Adrenal gland (tissue), 12 donors: Measurements from ENCODE around the gene KLF6. TPM values are rescaled to one million over a fixed set of nuclear protein-coding genes. Genes with fewer than 3 reads are reported as not detected.

ENCODE experiments used
- DNase-seq, 7 donors: peaks; one replicate each; pipeline ENCODE4 v3.0.0-alpha.2; 2019 to 2020
- H3K27ac ChIP-seq, 5 donors: fragments of 200-600 bp; sonication (generic) in 4 of 5; 1 replicate in 3 of 5; 2 replicates in 2 of 5; pipeline versions ENCODE4 v1.5.1 to v1.8.0; 2016 to 2020; ENCODE audit warnings: mild to moderate bottlenecking in 1 of 5
- H3K27me3 ChIP-seq: fragments of 200-600 bp; 2 replicates; pipeline ENCODE4 v1.8.0; 2021
- H3K36me3 ChIP-seq, 2 donors: fragments of 200-600 bp; replicated peaks in 1 of 2; 1 replicate in 1 of 2; 2 replicates in 1 of 2; pipeline versions ENCODE4 v1.5.1 to v1.8.0; 2018 to 2022
- H3K4me1 ChIP-seq, 2 donors: fragments of 200-600 bp; replicated peaks in 1 of 2; 1 replicate in 1 of 2; 2 replicates in 1 of 2; pipeline versions ENCODE4 v1.5.1 to v1.8.0; 2018 to 2021
- H3K4me3 ChIP-seq, 4 donors: fragments of 200-600 bp; sonication (generic) in 3 of 4; one replicate each; pipeline ENCODE4 v1.5.1; 2016 to 2018
- H3K9me3 ChIP-seq, 3 donors: fragments of 200-600 bp; sonication (generic) in 1 of 3; replicated peaks in 1 of 3; 1 replicate in 2 of 3; 2 replicates in 1 of 3; pipeline versions ENCODE4 v1.5.1 to v1.8.0; 2016 to 2021
- CTCF ChIP-seq, 6 experiments: fragments of 450-650 bp in 4 of 6; fragments of 200-600 bp in 2 of 6; sonication (generic) in 1 of 6; IDR thresholded peaks; 1 replicate in 5 of 6; 2 replicates in 1 of 6; pipeline versions ENCODE4 v1.5.1 to v1.8.0; 2016 to 2021; ENCODE audit warnings: antibody characterized with exemption in 6 of 6, mild to moderate bottlenecking in 2 of 6, moderate library complexity in 1 of 6
- POLR2A ChIP-seq, 2 donors: fragments of 450-650 bp; IDR thresholded peaks; one replicate each; pipeline ENCODE4 v1.6.1; 2017; ENCODE audit warnings: antibody characterized with exemption in 2 of 2, mild to moderate bottlenecking in 2 of 2, moderate library complexity in 1 of 2
- WGBS, 4 donors: extraction: QIAGEN DNeasy Blood & Tissue Kit in 2 of 4; methylation state at CpG; one replicate each; pipeline versions ENCODE4 v1.1.5 to v1.1.7; 2013 to 2017; 5-methylcytosine and 5-hydroxymethylcytosine counted together
- intact Hi-C, 2 donors: fragments of 100-400 bp; cut with DNase I; formaldehyde crosslinking; loops; one replicate each; pipeline versions ENCODE4 v1.14.1 to v1.15.0; 2022 to 2023
- polyA plus RNA-seq, 3 donors: library from polyadenylated mRNA; stranded (reverse); fragments of 200-250 nt in 2 of 3; fragments of 350-450 nt in 1 of 3; fragmentation: Illumina TruSeq in 1 of 3; extraction: RNeasy Lipid Tissue Mini Kit (QIAGEN cat#74804) in 1 of 3; gene quantifications; one replicate each; pipeline ENCODE4 v1.2.3, GENCODE V29; 2013 to 2014
- total RNA-seq, 9 donors: library from RNA; depleted of rRNA in 4 of 9; stranded (reverse); fragments of >200 nt in 4 of 9; fragments of 120-200 nt in 1 of 9; fragmentation: NEBNext Ultra II Directional in 1 of 9; extraction: Animal tissue kit (Norgen Biotek cat#: 25700) in 1 of 9; gene quantifications; one replicate each; pipeline versions ENCODE4 v1.1.0 to v1.2.4, GENCODE V29; 2013 to 2023
- donor health status: healthy with polysubstance abuse.
- donor health status: Bipolar disorder and iron deficiency.
- donor health status: DM: yes; HTN: yes; CAD: no.
- donor health status: DM: no; HTN: no; CAD: no.
- donor health status: DM: no; HTN: no; CAD: no.
- donor health status: DM: yes; HTN: yes; CAD: no.

KLF6 gene
- total and polyA plus RNA-seq, 12 donors = 14.4 to 70.2 (median 26.8) TPM

- TF ChIP-seq CTCF (IDR thresholded peaks at IDR 0.05) (no peak), POLR2A (IDR thresholded peaks at IDR 0.05) (no peak)
- H3K27me3 ChIP-seq = no peaks in the 10 kb centered on the region
- intact Hi-C loops = no loop called here
- H3K4me1 ChIP-seq = no peaks in the 10 kb centered on the region
- H3K27ac ChIP-seq = no peak overlapping the region
- H3K4me3 ChIP-seq = no peak overlapping the region
- no peaks in the 10 kb centered on the region for H3K9me3 ChIP-seq
- DNase-seq = no peak
- 0 to 80% (median 39%) methylated on average over 1 of the region's 1 CpG for WGBS, 4 donors
- H3K36me3 ChIP-seq = no peaks in the 10 kb centered on the region
Observed at GRCh38 chr10:3797750-3798149, 12.7 kb upstream of the KLF6 start.

GRCh38 chr10:3793553-3793952, 8.5 kb upstream of the KLF6 start:
- Histone ChIP-seq H3K36me3 (no peaks in the 10 kb centered on the region), H3K27ac (no peak overlapping the region), H3K4me3 (no peak overlapping the region), H3K9me3 (peaks cover 0 to 11% (median 10%) of the 10 kb centered on the region in 3 donors), H3K4me1 (no peaks in the 10 kb centered on the region), H3K27me3 (no peaks in the 10 kb centered on the region)
- 93 to 100% (median 97%) methylated on average over 3 of the region's 3 CpGs for WGBS, 4 donors
- no peak for TF ChIP-seq POLR2A (IDR thresholded peaks at IDR 0.05)
- no peak for TF ChIP-seq CTCF (IDR thresholded peaks at IDR 0.05)
- intact Hi-C loops = no loop called here
- no peak for DNase-seq

GRCh38 chr10:3792710-3793219, 7.8 kb upstream of the KLF6 start:
- H3K4me3 ChIP-seq = no peak overlapping the region
- WGBS, 4 donors = 56 to 78% (median 67%) methylated on average over 4 of the region's 4 CpGs
- H3K9me3 ChIP-seq = peaks cover 0 to 11% (median 10%) of the 10 kb centered on the region in 3 donors
- intact Hi-C loops = no loop called here
- no peaks in the 10 kb centered on the region for H3K4me1 ChIP-seq
- H3K27ac ChIP-seq = no peak overlapping the region
- DNase-seq = no peak
- TF ChIP-seq CTCF (IDR thresholded peaks at IDR 0.05) (no peak), POLR2A (IDR thresholded peaks at IDR 0.05) (no peak)
- H3K27me3 ChIP-seq = no peaks in the 10 kb centered on the region
- H3K36me3 ChIP-seq = no peaks in the 10 kb centered on the region

- peaks cover 0 to 11% (median 10%) of the 10 kb centered on the region in 3 donors for H3K9me3 ChIP-seq
- intact Hi-C loops = no loop called here
- H3K27me3 ChIP-seq = no peaks in the 10 kb centered on the region
- H3K27ac ChIP-seq = no peak overlapping the region
- no peak for DNase-seq
- H3K36me3 ChIP-seq = no peaks in the 10 kb centered on the region
- WGBS, 4 donors = 73 to 81% (median 80%) methylated on average over 3 of the region's 3 CpGs
- TF ChIP-seq POLR2A (IDR thresholded peaks at IDR 0.05) (no peak), CTCF (IDR thresholded peaks at IDR 0.05) (no peak)
- no peak overlapping the region for H3K4me3 ChIP-seq
- H3K4me1 ChIP-seq = no peaks in the 10 kb centered on the region
Observed at GRCh38 chr10:3791974-3792633, 7.1 kb upstream of the KLF6 start.
